ENCODE measurements around the gene RARRES2.

Gene RARRES2

GRCh38 chr7:150361807-150362621 lies 20.6 kb upstream of the RARRES2 start:
- DNase-seq (ENCODE audit: low read depth): no peak

GRCh38 chr7:150361402-150361801 lies 20.0 kb upstream of the RARRES2 start:
- no peak for DNase-seq (ENCODE audit: low read depth)

- no peak for DNase-seq (ENCODE audit: low read depth)
These were observed 19.1 kb upstream of the RARRES2 start for GRCh38 chr7:150360363-150361058.

- DNase-seq (ENCODE audit: low read depth): no peak
These were observed 18.4 kb upstream of the RARRES2 start for GRCh38 chr7:150359622-150360362.

- DNase-seq (ENCODE audit: low read depth): no peak
These were observed 17.7 kb upstream of the RARRES2 start for GRCh38 chr7:150358988-150359621.

- no peak for DNase-seq (ENCODE audit: low read depth)
These were observed 17.0 kb upstream of the RARRES2 start for GRCh38 chr7:150358433-150358832.

GRCh38 chr7:150357771-150358427 lies 16.5 kb upstream of the RARRES2 start:
- no peak for DNase-seq (ENCODE audit: low read depth)

- DNase-seq (ENCODE audit: low read depth): peak; percentile 47
These were observed 15.8 kb upstream of the RARRES2 start for GRCh38 chr7:150357270-150357669.

- no peak for DNase-seq (ENCODE audit: low read depth)
These were observed 15.0 kb upstream of the RARRES2 start for GRCh38 chr7:150356265-150356897.

GRCh38 chr7:150355666-150356059 lies 14.2 kb upstream of the RARRES2 start:
- DNase-seq (ENCODE audit: low read depth): no peak

GRCh38 chr7:150351587-150352194 lies 10.3 kb upstream of the RARRES2 start:
- no peak for DNase-seq (ENCODE audit: low read depth)

GRCh38 chr7:150346922-150347321 lies 5.5 kb upstream of the RARRES2 start:
- no peak for DNase-seq (ENCODE audit: low read depth)

GRCh38 chr7:150345012-150345411 lies 3.6 kb upstream of the RARRES2 start:
- no peak for DNase-seq (ENCODE audit: low read depth)

GRCh38 chr7:150344299-150344698 lies 2.9 kb upstream of the RARRES2 start:
- no peak for DNase-seq (ENCODE audit: low read depth)

- no peak for DNase-seq (ENCODE audit: low read depth)
These were observed 1.8 kb upstream of the RARRES2 start for GRCh38 chr7:150343225-150343624.

- DNase-seq (ENCODE audit: low read depth): no peak
These were observed 636 bp upstream of the RARRES2 start for GRCh38 chr7:150342121-150342408.

GRCh38 chr7:150340875-150341262 lies 560 bp downstream of the RARRES2 start:
- DNase-seq (ENCODE audit: low read depth): no peak

GRCh38 chr7:150340024-150340749 lies 1.2 kb downstream of the RARRES2 start:
- no peak for DNase-seq (ENCODE audit: low read depth)

GRCh38 chr7:150339409-150339809 lies 2.0 kb downstream of the RARRES2 start:
- DNase-seq (ENCODE audit: low read depth): no peak

- no peak for DNase-seq (ENCODE audit: low read depth)
These were observed 3.1 kb downstream of the RARRES2 start for GRCh38 chr7:150338166-150338829.
